Right lobe of liver (tissue), 4 donors: ENCODE results near the gene GRK6.

Experiments
- POLR2A ChIP-seq: fragments of 450-650 bp; IDR thresholded peaks from one replicate; pipeline ENCODE4 v1.6.1; 2017; ENCODE audit warnings: antibody characterized with exemption, mild to moderate bottlenecking
- TF ChIP-seq, protein P1 (sequence below), 4 donors: fragments of 200-600 bp in 3 of 4; fragments of 450-650 bp in 1 of 4; IDR thresholded peaks; one replicate each; pipeline versions ENCODE4 v1.5.1 to v1.8.0; 2016 to 2022; ENCODE audit warnings: antibody characterized with exemption in 4 of 4, mild to moderate bottlenecking in 2 of 4
- donor health status: DM: no; HTN: no; CAD: no.
- donor health status: DM: no; HTN: no; CAD: no.
- donor health status: DM: no; HTN: yes; CAD: no.

DNA sequence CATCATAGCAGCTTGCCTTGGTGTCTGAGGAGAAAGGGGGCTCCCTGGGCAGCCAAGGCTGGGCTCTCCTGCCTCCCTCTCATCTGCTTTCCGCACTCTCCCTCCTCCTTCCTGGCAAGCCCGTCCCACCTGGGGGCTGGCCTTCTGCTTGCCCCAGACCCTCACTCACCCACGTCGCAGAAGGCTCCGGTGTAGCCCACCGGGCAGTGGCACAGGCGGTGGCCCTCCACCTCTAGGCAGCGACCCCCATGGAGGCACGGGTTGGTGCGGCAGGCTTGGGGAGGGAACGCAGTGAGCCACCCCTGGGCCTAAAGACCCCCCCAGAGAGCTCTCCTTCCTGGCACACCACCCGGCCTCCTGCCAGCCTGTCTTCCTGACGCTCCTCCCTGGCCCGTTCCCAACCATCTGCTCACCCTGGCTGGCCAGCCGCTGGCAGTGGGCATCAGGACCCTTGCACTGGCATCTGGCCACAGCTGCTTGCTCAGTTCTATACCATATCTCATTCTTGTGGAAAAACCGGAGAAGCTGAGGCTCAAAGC, 21.8 kb upstream of the GRK6 start:
- TF ChIP-seq, protein P1, sequence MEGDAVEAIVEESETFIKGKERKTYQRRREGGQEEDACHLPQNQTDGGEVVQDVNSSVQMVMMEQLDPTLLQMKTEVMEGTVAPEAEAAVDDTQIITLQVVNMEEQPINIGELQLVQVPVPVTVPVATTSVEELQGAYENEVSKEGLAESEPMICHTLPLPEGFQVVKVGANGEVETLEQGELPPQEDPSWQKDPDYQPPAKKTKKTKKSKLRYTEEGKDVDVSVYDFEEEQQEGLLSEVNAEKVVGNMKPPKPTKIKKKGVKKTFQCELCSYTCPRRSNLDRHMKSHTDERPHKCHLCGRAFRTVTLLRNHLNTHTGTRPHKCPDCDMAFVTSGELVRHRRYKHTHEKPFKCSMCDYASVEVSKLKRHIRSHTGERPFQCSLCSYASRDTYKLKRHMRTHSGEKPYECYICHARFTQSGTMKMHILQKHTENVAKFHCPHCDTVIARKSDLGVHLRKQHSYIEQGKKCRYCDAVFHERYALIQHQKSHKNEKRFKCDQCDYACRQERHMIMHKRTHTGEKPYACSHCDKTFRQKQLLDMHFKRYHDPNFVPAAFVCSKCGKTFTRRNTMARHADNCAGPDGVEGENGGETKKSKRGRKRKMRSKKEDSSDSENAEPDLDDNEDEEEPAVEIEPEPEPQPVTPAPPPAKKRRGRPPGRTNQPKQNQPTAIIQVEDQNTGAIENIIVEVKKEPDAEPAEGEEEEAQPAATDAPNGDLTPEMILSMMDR (IDR thresholded peaks at IDR 0.05) = no peak
- TF ChIP-seq POLR2A = no peak
